IPS-18c (cell line): ENCODE data around the gene NFIB.

Source experiments
- H3K4me3 ChIP-seq: 2 replicates; pipeline ENCODE4 v1.7.0; 2013; ENCODE audit warnings: low read depth, mild to moderate bottlenecking, low read length, moderate library complexity; ENCODE audit not compliant: insufficient read depth
- H3K9me3 ChIP-seq: one replicate; pipeline ENCODE4 v1.6.1; 2013; ENCODE audit warnings: mild to moderate bottlenecking, low read length, moderate library complexity; ENCODE audit not compliant: control insufficient read depth, insufficient read depth

NFIB gene

GRCh38 chr9:14173713-14174112 is 140.2 kb downstream of the NFIB start:
- Histone ChIP-seq H3K4me3 (no peak overlapping the region), H3K9me3 (no peaks in the 10 kb centered on the region)

- Histone ChIP-seq H3K4me3 (no peak overlapping the region), H3K9me3 (no peaks in the 10 kb centered on the region)
These were observed 142.9 kb downstream of the NFIB start for GRCh38 chr9:14170973-14171596.

- no peak overlapping the region for H3K4me3 ChIP-seq
- no peaks in the 10 kb centered on the region for H3K9me3 ChIP-seq
These were observed 143.5 kb downstream of the NFIB start for GRCh38 chr9:14170392-14170931.

DNA sequence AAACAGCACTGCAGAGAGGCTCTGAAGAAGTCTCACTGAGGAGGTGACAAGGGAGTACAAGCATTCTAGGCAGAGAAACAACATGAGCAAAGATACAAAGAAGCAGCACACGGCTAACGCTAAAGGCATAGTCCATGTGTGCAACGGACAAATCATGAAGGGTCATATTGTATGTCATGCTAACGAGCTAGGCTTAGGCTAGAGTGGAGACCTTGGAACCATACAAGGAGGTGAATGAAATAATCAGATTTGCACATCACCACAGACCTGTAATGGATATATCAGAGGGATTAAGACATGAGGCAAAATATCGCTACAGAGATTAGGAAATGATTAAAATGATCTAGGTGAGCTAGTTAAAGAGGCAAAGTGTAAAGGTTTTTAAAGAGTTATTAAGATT is 145.6 kb downstream of the NFIB start:
- H3K9me3 ChIP-seq: no peaks in the 10 kb centered on the region
- H3K4me3 ChIP-seq: no peak overlapping the region

DNA sequence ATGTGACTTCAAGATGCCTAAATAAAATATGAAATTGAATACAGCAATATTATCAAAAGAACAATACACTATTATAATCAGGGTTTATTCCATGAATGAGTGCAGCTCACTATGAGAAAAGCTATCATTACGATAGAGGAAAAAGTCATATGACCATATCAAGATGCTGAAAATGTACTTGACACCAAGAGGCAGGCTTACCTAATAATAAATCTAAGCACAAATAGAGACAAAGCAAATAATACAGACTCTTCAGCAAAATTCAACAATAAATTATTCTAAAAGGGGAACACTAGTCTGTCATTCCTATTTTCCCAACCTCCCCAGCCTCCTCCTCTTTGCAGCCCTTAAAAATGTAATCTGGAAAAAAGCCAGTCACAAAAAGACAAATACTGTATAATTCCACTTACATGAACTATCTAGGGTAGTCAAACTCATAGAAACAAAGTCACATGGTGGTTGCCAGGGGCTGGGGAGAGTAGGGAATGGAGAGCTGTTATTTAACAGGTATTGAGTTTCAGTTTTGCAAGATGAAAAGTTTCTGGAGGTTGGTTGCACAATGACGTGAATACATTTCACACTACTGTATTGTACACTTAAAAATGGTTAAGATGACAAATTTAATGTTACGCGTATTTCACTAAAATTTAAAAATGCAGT is 148.4 kb downstream of the NFIB start:
- H3K4me3 ChIP-seq: no peak overlapping the region

GRCh38 chr9:14164908-14165307 is 149.0 kb downstream of the NFIB start:
- H3K9me3 ChIP-seq: no peaks in the 10 kb centered on the region
- H3K4me3 ChIP-seq: no peak overlapping the region

More for the DNA sequence above, 148.4 kb downstream of the NFIB start:
- H3K9me3 ChIP-seq: no peaks in the 10 kb centered on the region

- Histone ChIP-seq H3K9me3 (no peaks in the 10 kb centered on the region), H3K4me3 (no peak overlapping the region)
These were observed 154.3 kb downstream of the NFIB start for GRCh38 chr9:14159440-14160216.

GRCh38 chr9:14158916-14159315 is 155.0 kb downstream of the NFIB start:
- Histone ChIP-seq H3K9me3 (no peaks in the 10 kb centered on the region), H3K4me3 (no peak overlapping the region)

DNA sequence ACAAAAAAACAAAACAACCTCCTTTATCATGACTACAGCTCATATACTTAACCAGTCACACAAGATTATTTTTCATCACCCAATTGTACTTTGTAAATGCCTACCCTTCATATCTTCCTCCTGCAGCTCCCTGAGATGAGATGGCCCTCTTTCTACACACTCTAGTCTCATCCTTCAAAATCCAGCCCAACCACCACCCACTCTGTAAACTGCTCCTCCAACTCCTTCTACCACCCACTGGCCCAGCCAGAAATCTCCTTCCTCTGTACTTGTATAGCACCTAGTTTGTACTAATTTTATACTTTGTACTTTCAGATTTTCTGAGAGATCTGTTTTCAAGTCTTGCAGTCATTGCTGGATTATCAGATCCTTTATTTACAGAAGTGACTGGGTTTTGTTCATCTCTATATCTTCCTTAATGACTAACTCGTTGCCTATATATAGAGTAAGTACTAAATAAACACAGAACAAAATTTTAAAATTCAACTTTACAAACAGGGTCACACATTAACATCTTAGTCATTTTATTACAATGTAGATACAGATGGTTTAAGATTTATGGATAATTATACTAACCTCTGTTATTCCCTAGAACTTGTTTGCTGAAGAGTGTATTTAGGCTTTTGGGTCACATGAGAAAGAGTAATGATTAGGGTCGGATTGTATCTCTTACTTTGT is 155.7 kb downstream of the NFIB start:
- Histone ChIP-seq H3K9me3 (no peaks in the 10 kb centered on the region), H3K4me3 (no peak overlapping the region)

GRCh38 chr9:14157191-14157590 is 156.8 kb downstream of the NFIB start:
- no peak overlapping the region for H3K4me3 ChIP-seq
- H3K9me3 ChIP-seq: no peaks in the 10 kb centered on the region

GRCh38 chr9:14156046-14156445 is 157.9 kb downstream of the NFIB start:
- no peak overlapping the region for H3K4me3 ChIP-seq
- no peaks in the 10 kb centered on the region for H3K9me3 ChIP-seq

GRCh38 chr9:14155237-14155636 is 158.7 kb downstream of the NFIB start:
- H3K4me3 ChIP-seq: no peak overlapping the region
- H3K9me3 ChIP-seq: no peaks in the 10 kb centered on the region

- H3K4me3 ChIP-seq: no peak overlapping the region
- H3K9me3 ChIP-seq: no peaks in the 10 kb centered on the region
These were observed 160.6 kb downstream of the NFIB start for GRCh38 chr9:14153310-14153720.

DNA sequence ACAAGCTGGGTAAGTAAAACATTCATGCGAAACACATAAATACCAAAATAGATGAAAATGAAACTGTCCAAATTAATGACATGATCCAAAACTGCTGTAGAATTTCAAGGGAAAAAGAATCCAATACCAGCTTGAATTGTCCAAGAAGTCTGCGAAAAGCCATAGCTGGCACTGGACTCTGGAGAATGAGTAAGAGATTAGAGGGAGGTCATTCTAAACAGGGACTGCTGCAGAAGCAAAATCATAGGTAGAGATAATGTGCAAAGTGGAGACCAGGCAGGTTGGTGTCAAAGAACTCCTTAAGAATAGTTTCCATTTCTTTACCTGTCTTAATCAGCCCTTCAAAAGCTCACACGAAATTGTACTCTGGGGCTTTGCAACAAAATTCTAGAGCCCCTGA is 162.5 kb downstream of the NFIB start:
- H3K9me3 ChIP-seq: no peaks in the 10 kb centered on the region
- no peak overlapping the region for H3K4me3 ChIP-seq

GRCh38 chr9:14148501-14149103 is 165.3 kb downstream of the NFIB start:
- Histone ChIP-seq H3K4me3 (no peak overlapping the region), H3K9me3 (no peaks in the 10 kb centered on the region)

- H3K4me3 ChIP-seq: no peak overlapping the region
- no peaks in the 10 kb centered on the region for H3K9me3 ChIP-seq
These were observed 166.2 kb downstream of the NFIB start for GRCh38 chr9:14147738-14148137.

DNA sequence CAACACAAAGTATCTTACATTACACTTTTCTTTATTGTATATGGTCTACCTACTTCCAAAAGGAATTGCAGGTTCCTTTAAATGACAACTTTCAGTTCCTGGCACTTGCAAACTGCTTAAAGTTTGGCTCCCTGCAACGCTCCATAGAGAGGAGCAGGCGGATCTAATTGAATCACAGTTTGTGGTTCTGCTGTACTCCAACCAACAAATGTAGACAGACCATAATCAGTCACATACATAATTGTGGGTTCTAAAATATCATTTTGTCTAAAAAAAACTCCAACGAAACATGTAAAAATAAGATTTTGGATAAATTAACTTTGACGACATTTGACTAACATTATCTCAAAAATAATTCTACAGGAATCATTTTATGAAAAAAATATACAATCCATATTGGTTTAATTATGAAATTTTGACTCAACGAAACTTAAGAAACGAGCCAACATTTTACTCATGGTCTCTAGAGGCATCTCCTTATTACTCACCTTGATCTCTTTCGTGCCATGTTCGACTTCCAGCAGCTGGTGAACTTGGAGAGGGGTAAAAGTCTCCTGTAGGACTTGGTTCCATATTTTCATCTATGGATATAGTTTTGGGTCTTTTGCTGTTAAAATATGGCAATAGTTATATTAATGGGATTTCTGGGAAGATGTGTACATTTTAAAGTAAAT is 167.6 kb downstream of the NFIB start:
- Histone ChIP-seq H3K9me3 (no peaks in the 10 kb centered on the region), H3K4me3 (no peak overlapping the region)
